AG09309 (cell line): ENCODE data around the gene SLF1.

Source experiments
- DNase-seq: peaks from one replicate; pipeline ENCODE4 v3.0.0-alpha.2; 2010; ENCODE audit warnings: low read depth
- H3K4me3 ChIP-seq: 2 replicates; pipeline ENCODE4 v1.5.1; 2011; ENCODE audit warnings: mild to moderate bottlenecking, low read depth, low read length, moderate library complexity; ENCODE audit not compliant: control insufficient read depth
- CTCF ChIP-seq: IDR thresholded peaks from 2 replicates; pipeline ENCODE4 v1.5.1; 2011; ENCODE audit warnings: mild to moderate bottlenecking, low read depth, low read length, inconsistent platforms; ENCODE audit not compliant: insufficient read depth, control insufficient read depth; ENCODE audit errors: missing control alignments

The SLF1 gene

DNA sequence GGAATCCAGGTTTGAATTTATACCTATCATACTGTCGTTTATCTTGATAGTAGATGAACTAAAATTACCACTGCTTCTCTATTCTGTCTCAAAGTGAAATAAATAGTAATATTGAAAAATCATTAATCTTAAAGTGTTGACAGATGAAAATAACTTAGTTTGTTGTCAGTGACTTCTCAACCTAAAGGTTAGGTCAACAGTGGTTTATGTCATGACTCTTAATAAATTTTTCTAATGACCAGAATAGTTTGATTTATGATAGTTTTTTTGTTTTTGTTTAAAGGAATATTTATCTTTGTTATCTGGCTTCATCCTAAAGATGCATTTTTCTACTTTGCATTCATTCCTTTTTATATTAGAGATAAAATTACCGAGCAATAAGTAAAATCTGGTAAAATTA lies 81.1 kb downstream of the SLF1 start:
- no peak overlapping the region for H3K4me3 ChIP-seq
- no peak for TF ChIP-seq CTCF
- no peak for DNase-seq

DNA sequence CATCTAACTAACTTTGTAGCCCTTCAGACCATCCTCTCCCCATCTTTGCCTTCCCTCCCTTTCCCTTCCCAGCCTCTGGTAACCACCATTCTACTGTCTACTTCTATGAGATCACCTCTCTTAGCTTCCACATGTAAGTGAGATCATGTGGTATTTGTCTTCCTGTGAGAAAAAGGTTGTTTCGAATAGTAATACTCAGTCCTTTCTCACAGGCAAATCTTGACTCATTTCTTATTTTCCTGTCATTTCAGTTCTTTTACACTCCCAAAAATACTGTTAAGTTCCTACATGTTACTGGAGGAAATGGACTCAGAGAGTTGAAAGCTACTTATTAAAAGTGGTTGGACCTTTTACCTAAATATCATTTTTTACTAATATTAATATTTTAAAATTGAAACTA lies 82.1 kb downstream of the SLF1 start:
- no peak for TF ChIP-seq CTCF
- no peak for DNase-seq
- no peak overlapping the region for H3K4me3 ChIP-seq

DNA sequence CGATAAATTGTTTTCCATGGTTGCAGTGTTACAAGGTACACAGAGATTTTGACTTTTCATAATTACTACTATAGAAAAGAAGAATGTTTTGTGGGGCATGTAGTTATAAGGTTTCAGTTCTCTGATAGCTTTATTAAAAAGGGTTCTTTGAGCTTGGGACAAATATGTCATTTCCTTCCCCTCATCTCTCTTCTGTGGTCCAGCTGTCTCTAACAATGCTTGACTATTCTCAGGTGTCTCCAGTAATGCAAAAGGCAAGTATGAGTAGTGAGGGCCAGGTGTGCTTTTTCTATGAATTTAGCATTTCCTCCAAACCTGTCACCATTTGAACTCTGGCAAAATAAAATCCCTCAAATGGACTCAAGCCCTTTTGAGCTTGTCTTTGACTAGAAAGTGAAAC lies 84.3 kb downstream of the SLF1 start:
- TF ChIP-seq CTCF: no peak
- H3K4me3 ChIP-seq: no peak overlapping the region
- DNase-seq: no peak

GRCh38 chr5:94705427-94705826 lies 87.0 kb downstream of the SLF1 start:
- DNase-seq: no peak
- TF ChIP-seq CTCF: no peak
- no peak overlapping the region for H3K4me3 ChIP-seq

- no peak for TF ChIP-seq CTCF
- H3K4me3 ChIP-seq: no peak overlapping the region
- DNase-seq: no peak
Measured at GRCh38 chr5:94707359-94707758, 88.9 kb downstream of the SLF1 start.

- no peak overlapping the region for H3K4me3 ChIP-seq
- no peak for TF ChIP-seq CTCF
- DNase-seq: no peak
Measured at GRCh38 chr5:94709277-94709676, 90.8 kb downstream of the SLF1 start.

GRCh38 chr5:94711785-94712184 lies 93.3 kb downstream of the SLF1 start:
- H3K4me3 ChIP-seq: no peak overlapping the region
- no peak for TF ChIP-seq CTCF
- no peak for DNase-seq
